Tibial artery (tissue), 4 donors: Measurements from ENCODE around the gene SYNM.

Experiments used
- DNase-seq, 2 donors: peaks; one replicate each; pipeline ENCODE4 v3.0.0-alpha.2; 2019
- H3K27ac ChIP-seq, 2 donors: fragments of 200-600 bp; sonication (generic) in 1 of 2; 1 replicate in 1 of 2; 2 replicates in 1 of 2; pipeline ENCODE4 v1.5.1; 2018 to 2019; ENCODE audit warnings: mild to moderate bottlenecking in 1 of 2
- H3K27me3 ChIP-seq, 2 donors: fragments of 200-600 bp; sonication (generic) in 1 of 2; one replicate each; pipeline versions ENCODE4 v1.5.1 to v1.6.0; 2016 to 2019
- H3K36me3 ChIP-seq, 3 donors: fragments of 200-600 bp; sonication (generic) in 2 of 3; one replicate each; pipeline ENCODE4 v1.5.1; 2016 to 2019; ENCODE audit warnings: mild to moderate bottlenecking in 2 of 3
- H3K4me1 ChIP-seq, 4 donors: fragments of 200-600 bp; sonication (generic) in 2 of 4; 1 replicate in 3 of 4; 2 replicates in 1 of 4; pipeline ENCODE4 v1.5.1; 2016 to 2019
- H3K4me3 ChIP-seq, 2 donors: fragments of 200-600 bp; sonication (generic) in 1 of 2; 1 replicate in 1 of 2; 2 replicates in 1 of 2; pipeline ENCODE4 v1.5.1; 2018 to 2019; ENCODE audit warnings: mild to moderate bottlenecking in 2 of 2
- H3K9me3 ChIP-seq, 3 donors: fragments of 200-600 bp; sonication (generic) in 1 of 3; one replicate each; pipeline ENCODE4 v1.5.1; 2016 to 2019
- intact Hi-C: fragments of 100-400 bp; cut with DNase I; formaldehyde crosslinking; loops from one replicate; pipeline ENCODE4 v1.15.0; 2023; ENCODE audit warnings: low total_unique reads
- TF ChIP-seq, protein P1 (sequence below), 2 experiments: fragments of 200-600 bp in 1 of 2; fragments of 450-650 bp in 1 of 2; IDR thresholded peaks; one replicate each; pipeline ENCODE4 v1.5.1; 2017 to 2019; ENCODE audit warnings: antibody characterized with exemption in 2 of 2, mild to moderate bottlenecking in 1 of 2, moderate library complexity in 1 of 2

Gene SYNM

DNA sequence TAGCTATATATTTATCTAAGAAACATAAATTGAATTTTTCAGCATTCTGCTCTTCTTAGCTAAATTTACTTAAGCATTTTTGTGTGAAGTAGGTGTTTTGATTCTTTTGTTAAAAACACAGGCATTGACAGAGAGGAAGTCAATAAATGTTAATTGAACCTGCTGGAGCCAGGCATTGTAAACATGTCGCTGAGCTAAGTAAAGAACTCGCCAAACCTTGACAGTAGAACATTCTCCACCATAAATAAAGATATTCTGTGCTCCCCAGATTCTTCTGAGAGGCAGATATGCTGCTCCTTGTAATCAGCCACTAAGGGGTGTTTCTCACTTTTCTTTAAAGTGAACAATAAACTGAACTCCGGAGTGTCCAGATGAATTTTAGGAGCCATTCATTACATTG lies 38.4 kb downstream of the SYNM start:
- peaks cover 5 to 43% (median 32%) of the 10 kb centered on the region in 4 donors for H3K4me1 ChIP-seq
- no peak for DNase-seq
- no peaks in the 10 kb centered on the region for H3K27me3 ChIP-seq
- H3K36me3 ChIP-seq: peaks cover 0 to 7% (median 4%) of the 10 kb centered on the region in 3 donors
- intact Hi-C loops: no loop called here
- H3K9me3 ChIP-seq: no peaks in the 10 kb centered on the region
- no peak overlapping the region for H3K4me3 ChIP-seq
- TF ChIP-seq, protein P1, sequence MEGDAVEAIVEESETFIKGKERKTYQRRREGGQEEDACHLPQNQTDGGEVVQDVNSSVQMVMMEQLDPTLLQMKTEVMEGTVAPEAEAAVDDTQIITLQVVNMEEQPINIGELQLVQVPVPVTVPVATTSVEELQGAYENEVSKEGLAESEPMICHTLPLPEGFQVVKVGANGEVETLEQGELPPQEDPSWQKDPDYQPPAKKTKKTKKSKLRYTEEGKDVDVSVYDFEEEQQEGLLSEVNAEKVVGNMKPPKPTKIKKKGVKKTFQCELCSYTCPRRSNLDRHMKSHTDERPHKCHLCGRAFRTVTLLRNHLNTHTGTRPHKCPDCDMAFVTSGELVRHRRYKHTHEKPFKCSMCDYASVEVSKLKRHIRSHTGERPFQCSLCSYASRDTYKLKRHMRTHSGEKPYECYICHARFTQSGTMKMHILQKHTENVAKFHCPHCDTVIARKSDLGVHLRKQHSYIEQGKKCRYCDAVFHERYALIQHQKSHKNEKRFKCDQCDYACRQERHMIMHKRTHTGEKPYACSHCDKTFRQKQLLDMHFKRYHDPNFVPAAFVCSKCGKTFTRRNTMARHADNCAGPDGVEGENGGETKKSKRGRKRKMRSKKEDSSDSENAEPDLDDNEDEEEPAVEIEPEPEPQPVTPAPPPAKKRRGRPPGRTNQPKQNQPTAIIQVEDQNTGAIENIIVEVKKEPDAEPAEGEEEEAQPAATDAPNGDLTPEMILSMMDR (IDR thresholded peaks at IDR 0.05): no peak
- peak overlapping the region; percentile 73 to 84 for H3K27ac ChIP-seq

DNA sequence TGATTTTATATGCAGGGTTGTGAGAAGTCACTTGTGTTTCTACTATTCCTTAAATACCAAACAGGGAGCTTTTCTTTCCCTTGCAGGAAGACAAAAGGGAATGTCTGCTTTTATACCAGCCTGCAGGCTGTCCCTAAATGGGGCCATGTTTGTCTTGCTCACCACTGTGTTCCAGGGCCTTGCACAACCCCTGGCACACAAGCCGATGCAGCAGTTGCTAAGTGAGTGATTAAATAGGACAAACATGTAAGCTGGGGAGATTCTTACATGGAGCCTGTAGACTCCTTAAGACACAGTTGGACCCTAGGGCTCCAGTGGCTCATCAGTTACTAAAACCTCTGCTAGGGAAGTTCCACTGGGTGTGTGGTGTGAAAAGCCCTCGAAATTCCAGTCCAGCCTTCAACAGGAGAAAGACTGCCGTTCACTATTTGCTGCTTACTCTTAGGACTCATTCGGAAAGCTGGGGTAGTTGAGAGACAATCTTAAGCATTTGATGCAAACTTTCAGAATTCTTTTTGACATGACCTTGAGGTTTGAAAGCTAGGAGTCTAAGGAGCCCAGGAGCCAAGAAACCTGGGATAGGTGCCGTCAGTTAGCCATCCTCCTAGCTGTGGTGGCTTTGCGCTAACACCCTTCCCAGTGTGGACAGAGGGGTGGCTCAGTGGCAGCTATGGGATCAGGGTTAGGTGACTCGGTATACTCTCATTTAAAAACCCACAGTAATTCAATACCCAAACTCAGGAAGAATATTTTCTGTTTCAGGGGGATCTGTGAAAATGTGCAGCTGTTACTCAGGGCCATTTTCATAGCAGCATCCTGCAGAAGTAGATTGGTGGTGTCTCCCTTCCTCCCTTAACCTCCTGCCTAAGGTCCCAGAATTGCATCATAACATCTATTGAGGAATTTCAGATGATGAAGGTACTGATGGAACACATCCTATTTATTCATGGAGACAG lies 39.1 kb downstream of the SYNM start:
- H3K27me3 ChIP-seq: no peaks in the 10 kb centered on the region
- no peak overlapping the region for H3K4me3 ChIP-seq
- peak; percentile 94 to 95 for DNase-seq
- peaks cover 4 to 43% (median 31%) of the 10 kb centered on the region in 4 donors for H3K4me1 ChIP-seq
- intact Hi-C loops: no loop called here
- TF ChIP-seq, protein P1 (IDR thresholded peaks at IDR 0.05): no peak
- H3K36me3 ChIP-seq: peaks cover 0 to under 1% (median 0%) of the 10 kb centered on the region in 3 donors
- H3K9me3 ChIP-seq: no peaks in the 10 kb centered on the region
- peak overlapping the region; percentile 73 to 84 for H3K27ac ChIP-seq

DNA sequence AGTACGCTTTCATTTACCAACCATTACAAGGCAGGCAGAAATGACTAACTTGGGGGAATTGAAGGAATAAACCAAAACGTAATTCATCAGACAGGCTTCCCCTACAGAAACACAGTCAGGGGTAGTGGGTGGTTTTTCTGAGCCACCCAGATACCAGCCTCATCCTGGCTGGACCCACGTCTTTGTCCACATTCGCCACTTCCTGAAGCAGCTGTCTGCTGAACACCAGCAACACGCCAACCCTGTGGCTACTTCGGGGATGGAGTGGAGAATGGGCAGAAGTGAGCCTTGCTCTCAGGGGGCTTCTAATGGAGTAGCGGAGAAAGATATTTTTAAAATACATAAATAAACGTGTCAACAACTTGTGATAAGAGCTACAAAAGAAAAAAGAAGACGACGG lies 40.1 kb downstream of the SYNM start:
- Histone ChIP-seq H3K27me3 (no peaks in the 10 kb centered on the region), H3K9me3 (no peaks in the 10 kb centered on the region), H3K4me3 (no peak overlapping the region), H3K36me3 (peaks cover 0 to 8% (median 0%) of the 10 kb centered on the region in 3 donors), H3K4me1 (peaks cover 0 to 38% (median 28%) of the 10 kb centered on the region in 4 donors), H3K27ac (peak overlapping the region; percentile 73 to 84)
- intact Hi-C loops: no loop called here
- TF ChIP-seq, protein P1 (IDR thresholded peaks at IDR 0.05): no peak
- DNase-seq: no peak

DNA sequence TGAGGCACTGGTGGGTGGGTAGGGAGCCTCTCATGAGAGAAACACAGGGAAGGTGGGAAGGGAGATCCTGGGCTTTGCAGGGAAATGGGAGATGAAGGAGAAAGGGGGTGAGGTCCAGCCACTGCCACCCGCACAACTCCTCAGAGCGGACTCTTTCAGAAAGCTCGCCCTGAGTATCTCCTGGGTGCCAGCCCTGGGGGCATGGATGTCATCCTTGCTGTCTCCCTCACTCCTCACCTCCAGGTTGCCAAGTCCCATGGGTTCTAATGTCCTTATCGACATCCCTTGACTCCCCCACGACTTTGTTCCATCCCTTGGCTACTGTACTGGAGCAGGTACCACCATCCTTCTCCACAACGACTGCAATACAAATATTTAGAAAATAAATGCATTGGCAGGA lies 40.9 kb downstream of the SYNM start:
- TF ChIP-seq, protein P1 (IDR thresholded peaks at IDR 0.05): no peak
- Histone ChIP-seq H3K4me3 (no peak overlapping the region), H3K9me3 (no peaks in the 10 kb centered on the region), H3K4me1 (peaks cover 0 to 38% (median 28%) of the 10 kb centered on the region in 4 donors), H3K36me3 (peaks cover 0 to 9% (median 0%) of the 10 kb centered on the region in 3 donors), H3K27ac (peak overlapping the region; percentile 73 to 84), H3K27me3 (no peaks in the 10 kb centered on the region)
- intact Hi-C loops: no loop called here
- DNase-seq: no peak

DNA sequence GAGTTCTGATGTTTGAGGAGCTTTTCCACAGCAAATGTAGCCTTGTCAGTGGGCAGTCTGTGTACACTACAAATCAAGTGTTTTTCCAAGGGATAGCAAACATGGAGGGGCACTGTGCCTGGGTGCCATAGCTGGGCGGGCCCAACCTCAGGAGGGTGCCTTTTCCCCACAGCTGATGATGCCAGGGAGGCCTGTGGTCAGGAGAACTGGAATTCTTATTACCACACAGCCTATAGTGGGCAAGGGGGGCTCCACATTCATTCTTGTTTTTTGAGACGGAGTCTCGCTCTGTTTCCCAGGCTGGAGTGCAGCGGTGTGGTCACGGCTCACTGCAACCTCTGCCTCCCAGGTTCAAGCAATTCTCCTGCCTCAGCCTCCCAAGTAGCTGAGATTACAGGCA lies 41.8 kb downstream of the SYNM start:
- H3K9me3 ChIP-seq: no peaks in the 10 kb centered on the region

More for the DNA sequence above, 41.8 kb downstream of the SYNM start:
- Histone ChIP-seq H3K27ac (peak overlapping the region in 1 of 2 donors; percentile 17), H3K4me3 (no peak overlapping the region), H3K27me3 (no peaks in the 10 kb centered on the region), H3K36me3 (peaks cover 0 to 9% (median 0%) of the 10 kb centered on the region in 3 donors), H3K4me1 (peaks cover 0 to 38% (median 28%) of the 10 kb centered on the region in 4 donors)
- TF ChIP-seq, protein P1 (IDR thresholded peaks at IDR 0.05): no peak
- DNase-seq: no peak
- intact Hi-C loops: no loop called here
